SIG-M5 treated with dmso at 0.1 percent for 504 hours (cell line): ENCODE data around the gene ATG3.
A peak's percentile ranks its signal among the peaks of the same experiment; 100 is the strongest.
"Not testable (repeated sequence)": the region's sequence is repeated elsewhere in the genome, so short reads cannot be mapped to it uniquely, and the experiment has no call there.

Experiments used
- DNase-seq: peaks from one replicate; lab custom pipeline; 2025; ENCODE audit not compliant: unreplicated experiment; lab: John Stamatoyannopoulos, UW

Gene ATG3

DNA sequence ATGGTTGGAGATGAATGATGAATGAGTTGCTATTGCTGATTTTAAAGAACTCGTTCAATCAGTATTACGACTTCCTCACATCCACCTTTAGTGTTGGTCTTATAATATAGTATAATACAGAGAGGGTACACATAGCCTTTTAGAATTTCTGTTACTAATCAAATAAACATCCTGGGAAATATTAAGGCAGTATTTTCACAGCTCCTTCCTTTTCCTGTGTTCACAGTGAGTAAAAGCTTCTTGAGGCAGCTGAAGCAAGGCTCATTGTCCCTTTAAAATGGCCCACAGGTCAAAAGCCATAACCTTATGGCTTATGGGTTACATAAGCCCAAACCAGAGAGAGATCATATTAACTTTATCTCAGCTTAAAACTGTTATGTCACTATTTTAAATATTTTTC, 61.1 kb downstream of the ATG3 start:
- no peak for DNase-seq

GRCh38 chr3:112498914-112499711, 62.6 kb downstream of the ATG3 start, which contains the start of gene BTLA:
Gene BTLA (minus strand): TSS chr3:112499472. CDS start chr3:112499358, 114 bp downstream.
- DNase-seq: peak; percentile 26

GRCh38 chr3:112497897-112498548, 63.7 kb downstream of the ATG3 start:
- peak; percentile 84 for DNase-seq

DNA sequence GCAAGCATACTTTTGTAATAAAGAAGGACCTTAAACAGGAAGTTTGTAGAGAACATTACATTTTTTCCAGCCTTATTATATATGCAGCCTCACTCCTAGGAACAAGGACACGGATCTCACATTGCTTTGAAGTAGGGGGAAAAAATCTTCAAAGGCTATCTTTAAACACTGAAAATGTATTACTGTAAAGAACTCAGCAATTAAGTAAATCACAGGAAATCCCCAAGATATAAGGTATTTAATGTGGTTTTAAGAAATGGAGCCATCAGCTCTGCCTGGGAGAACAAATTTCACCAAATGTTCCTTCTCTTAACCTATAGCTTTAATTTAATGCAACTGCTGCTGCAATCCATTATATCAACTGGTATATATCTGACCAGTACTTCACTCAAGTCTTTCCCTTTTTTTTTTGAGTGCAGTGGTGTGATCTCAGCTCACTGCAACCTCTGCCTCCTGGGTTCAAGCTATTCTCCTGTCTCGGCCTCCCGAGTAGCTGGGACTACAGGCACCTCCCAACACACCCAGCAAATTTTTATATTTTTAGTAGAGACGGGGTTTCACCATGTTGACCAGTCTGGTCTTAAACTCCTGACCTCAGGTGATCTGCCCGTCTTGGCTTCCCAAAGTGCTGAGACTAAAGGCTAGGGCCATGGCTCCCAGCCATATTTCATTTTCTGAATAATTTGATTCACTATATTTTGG, 65.2 kb downstream of the ATG3 start:
- no peak for DNase-seq

DNA sequence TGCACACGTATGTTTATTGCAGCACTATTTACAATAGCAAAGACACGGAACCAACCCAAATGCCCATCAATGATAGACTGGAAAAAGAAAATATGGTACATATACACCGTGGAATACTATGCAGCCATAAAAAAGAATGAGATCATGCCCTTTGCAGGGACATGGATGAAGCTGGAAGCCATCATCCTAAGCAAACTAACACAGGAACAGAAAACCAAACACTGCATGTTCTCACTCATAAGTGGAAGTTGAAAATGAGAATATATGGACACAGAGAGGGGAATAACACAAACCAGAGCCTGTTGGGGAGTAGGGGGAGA, 67.4 kb downstream of the ATG3 start:
- not testable (repeated sequence) for DNase-seq

DNA sequence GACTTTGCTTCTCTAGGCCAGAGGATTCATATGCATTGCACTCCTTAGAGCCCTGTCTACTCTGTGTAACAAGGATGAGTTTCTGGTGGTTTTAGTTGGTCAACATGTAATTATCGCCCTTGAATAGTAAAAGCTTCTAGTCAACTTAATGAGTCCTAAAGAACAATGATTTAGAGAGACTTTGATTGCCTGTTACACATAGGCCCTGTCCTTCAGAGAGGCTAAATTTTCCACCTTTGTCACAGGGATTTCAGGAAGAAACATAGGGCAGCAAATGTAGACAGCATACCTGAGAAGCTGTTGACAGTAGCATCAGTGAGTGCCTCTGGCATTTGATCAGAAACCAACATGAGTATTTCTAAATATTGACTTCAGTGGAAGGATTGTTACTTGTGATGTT, 69.6 kb downstream of the ATG3 start:
- DNase-seq: no peak

DNA sequence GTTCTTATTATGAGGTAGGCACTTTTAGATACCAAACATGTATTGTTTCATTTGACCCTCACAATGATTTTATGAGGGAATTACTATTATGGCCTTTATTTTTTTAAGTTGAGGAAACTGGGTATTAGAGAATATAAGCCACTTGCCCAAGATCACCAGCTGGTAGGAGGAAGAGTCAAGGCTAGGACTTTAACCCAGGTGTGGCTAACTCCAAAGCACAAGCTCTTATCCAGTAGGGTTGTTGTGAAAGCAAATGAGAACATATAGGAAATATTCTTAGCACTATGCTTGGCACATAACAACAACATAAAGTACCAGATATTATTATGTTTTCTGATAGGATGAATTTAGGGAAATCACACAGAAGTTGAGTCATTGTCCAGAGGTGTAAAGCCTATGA, 70.4 kb downstream of the ATG3 start:
- no peak for DNase-seq

GRCh38 chr3:112489674-112490479, 71.9 kb downstream of the ATG3 start:
- no peak for DNase-seq

DNA sequence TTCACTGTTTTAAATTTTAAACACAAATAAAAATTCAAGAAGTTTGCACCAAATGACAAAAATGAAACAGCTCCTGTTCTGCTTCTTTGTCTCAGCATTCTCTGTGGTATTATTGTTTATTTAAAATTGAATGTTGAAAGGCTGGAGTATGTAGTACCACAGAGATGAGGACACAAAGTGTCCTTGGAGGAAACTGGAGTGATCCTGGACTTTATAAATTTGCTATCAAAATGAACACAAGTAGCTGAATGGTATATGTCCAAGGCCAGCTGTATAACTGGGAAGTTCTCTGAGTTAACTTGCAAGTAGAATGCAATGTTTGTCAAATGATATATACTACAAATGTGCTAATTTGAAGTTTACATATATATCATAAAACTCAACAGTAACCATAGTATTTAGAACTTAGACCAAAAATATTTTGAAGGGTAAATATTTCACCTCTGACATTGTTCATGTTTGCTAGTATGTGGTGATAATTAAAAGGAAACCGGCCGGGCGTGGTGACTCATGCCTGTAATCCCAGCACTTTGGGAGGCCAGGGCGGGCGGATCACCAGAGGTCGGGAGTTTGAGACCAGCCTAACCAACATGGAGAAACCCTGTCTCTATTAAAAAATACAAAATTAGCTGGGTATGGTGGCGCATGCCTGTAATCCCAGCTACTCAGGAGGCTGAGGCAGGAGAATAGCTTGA, 74.8 kb downstream of the ATG3 start:
- DNase-seq: no peak

GRCh38 chr3:112484352-112484751, 77.4 kb downstream of the ATG3 start:
- no peak for DNase-seq

GRCh38 chr3:112482675-112483074, 79.1 kb downstream of the ATG3 start:
- peak; percentile 38 for DNase-seq
